Hematopoietic multipotent progenitor cell treated with erythropoietin and hydrocortisone succinate and interleukin-3 and kit ligand, for 17 days (in vitro differentiated cells): Measurements from ENCODE around the gene GAGE12D.
"Not testable (repeated sequence)": the region's sequence is repeated elsewhere in the genome, so short reads cannot be mapped to it uniquely, and the experiment has no call there.

Source experiments
- DNase-seq: peaks from one replicate; pipeline ENCODE4 v3.0.0-alpha.2; 2015; ENCODE audit warnings: low spot score

Gene GAGE12D

GRCh38 chrX:49541433-49541832 is at the start of gene GAGE12D:
Gene GAGE12D (plus strand): TSS chrX:49541733. CDS start chrX:49542888, 1,155 bp downstream.
- not testable (repeated sequence) for DNase-seq

DNA sequence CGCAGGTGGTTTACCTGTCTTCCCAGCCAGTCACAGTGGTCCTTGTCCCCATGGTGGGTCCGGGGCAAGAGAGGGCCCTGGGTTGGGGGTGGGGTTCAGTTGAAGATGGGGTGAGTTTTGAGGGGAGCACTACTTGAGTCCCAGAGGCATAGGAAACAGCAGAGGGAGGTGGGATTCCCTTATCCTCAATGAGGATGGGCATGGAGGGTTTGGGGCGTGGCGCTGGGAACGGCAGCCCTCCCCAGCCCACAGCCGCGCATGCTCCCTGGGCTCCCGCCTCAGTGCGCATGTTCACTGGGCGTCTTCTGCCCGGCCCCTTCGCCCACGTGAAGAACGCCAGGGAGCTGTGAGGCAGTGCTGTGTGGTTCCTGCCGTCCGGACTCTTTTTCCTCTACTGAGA is 9.7 kb upstream of the GAGE12D start, which contains the start of gene GAGE12C:
TSS of gene GAGE12C (plus strand) at position 301 of the 400 bp plus-strand sequence. CDS start 1,155 bp downstream, outside the sequence.
- not testable (repeated sequence) for DNase-seq

GRCh38 chrX:49550989-49551388 is 9.5 kb downstream of the GAGE12D start, which contains the start of gene GAGE12E:
Gene GAGE12E (plus strand): TSS chrX:49551289. CDS start chrX:49552444, 1,155 bp downstream.
- DNase-seq, result not testable (repeated sequence)

DNA sequence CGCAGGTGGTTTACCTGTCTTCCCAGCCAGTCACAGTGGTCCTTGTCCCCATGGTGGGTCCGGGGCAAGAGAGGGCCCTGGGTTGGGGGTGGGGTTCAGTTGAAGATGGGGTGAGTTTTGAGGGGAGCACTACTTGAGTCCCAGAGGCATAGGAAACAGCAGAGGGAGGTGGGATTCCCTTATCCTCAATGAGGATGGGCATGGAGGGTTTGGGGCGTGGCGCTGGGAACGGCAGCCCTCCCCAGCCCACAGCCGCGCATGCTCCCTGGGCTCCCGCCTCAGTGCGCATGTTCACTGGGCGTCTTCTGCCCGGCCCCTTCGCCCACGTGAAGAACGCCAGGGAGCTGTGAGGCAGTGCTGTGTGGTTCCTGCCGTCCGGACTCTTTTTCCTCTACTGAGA is 19.0 kb downstream of the GAGE12D start, which contains the start of gene GAGE12F:
TSS of gene GAGE12F (plus strand) at position 301 of the 400 bp plus-strand sequence. CDS start 1,155 bp downstream, outside the sequence.
- not testable (repeated sequence) for DNase-seq

GRCh38 chrX:49568728-49569127 is 27.2 kb downstream of the GAGE12D start:
- DNase-seq, result not testable (repeated sequence)

GRCh38 chrX:49569152-49569551 is 27.6 kb downstream of the GAGE12D start:
- DNase-seq, result not testable (repeated sequence)

DNA sequence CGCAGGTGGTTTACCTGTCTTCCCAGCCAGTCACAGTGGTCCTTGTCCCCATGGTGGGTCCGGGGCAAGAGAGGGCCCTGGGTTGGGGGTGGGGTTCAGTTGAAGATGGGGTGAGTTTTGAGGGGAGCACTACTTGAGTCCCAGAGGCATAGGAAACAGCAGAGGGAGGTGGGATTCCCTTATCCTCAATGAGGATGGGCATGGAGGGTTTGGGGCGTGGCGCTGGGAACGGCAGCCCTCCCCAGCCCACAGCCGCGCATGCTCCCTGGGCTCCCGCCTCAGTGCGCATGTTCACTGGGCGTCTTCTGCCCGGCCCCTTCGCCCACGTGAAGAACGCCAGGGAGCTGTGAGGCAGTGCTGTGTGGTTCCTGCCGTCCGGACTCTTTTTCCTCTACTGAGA is 28.6 kb downstream of the GAGE12D start, which contains the start of gene GAGE12G:
TSS of gene GAGE12G (plus strand) at position 301 of the 400 bp plus-strand sequence. CDS start 1,155 bp downstream, outside the sequence.
- not testable (repeated sequence) for DNase-seq

- not testable (repeated sequence) for DNase-seq
Observed at GRCh38 chrX:49579649-49580048, 38.1 kb downstream of the GAGE12D start, which contains the start of gene GAGE12H. Gene GAGE12H (plus strand): TSS chrX:49579949. CDS start chrX:49581104, 1,155 bp downstream.

DNA sequence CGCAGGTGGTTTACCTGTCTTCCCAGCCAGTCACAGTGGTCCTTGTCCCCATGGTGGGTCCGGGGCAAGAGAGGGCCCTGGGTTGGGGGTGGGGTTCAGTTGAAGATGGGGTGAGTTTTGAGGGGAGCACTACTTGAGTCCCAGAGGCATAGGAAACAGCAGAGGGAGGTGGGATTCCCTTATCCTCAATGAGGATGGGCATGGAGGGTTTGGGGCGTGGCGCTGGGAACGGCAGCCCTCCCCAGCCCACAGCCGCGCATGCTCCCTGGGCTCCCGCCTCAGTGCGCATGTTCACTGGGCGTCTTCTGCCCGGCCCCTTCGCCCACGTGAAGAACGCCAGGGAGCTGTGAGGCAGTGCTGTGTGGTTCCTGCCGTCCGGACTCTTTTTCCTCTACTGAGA is 47.7 kb downstream of the GAGE12D start, which contains the start of gene GAGE2A:
TSS of gene GAGE2A (plus strand) at position 301 of the 400 bp plus-strand sequence. CDS start 1,155 bp downstream, outside the sequence.
- DNase-seq, result not testable (repeated sequence)

DNA sequence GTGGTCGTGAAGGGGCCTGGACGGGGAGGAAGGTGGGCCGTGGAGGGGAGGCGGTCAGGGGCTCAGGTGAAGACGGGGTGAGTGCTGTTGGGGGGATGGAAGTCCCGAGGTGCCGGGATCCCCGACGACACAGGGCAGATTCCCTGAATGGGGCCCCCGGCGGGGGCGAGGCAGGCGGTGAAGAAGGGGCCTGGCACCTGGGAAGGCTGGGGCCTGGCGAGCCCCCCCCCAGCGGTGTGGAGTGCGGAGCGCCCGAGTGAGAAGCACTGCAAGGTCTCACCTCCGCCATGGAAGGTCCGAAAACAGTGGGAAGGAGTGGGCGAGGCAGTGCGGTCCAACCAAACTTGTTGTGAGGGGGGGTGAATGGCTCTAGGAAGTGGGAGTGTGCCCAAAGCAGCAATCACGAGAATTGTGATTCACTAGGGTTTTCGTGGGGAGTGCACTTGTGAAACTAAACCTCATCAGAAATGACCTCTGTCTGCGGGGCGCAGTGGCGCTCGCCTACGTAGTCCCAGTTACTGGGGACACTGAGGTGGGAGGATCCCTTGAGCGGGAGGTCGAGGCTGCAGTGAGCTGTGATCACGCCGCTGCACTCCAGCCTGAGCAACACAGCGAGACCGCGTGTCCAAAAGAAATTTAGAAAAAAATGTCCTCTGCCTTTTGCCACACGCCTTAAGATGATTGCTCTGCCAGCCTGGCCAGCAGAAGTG is 48.4 kb downstream of the GAGE12D start:
- DNase-seq, result not testable (repeated sequence)

GRCh38 chrX:49590488-49590887 is 49.0 kb downstream of the GAGE12D start:
- not testable (repeated sequence) for DNase-seq
